GM19025 (cell line): ENCODE measurements around the gene KLF9.
A peak's percentile ranks its signal among the peaks of the same experiment; 100 is the strongest.
"Not testable (repeated sequence)": the region's sequence is repeated elsewhere in the genome, so short reads cannot be mapped to it uniquely, and the experiment has no call there.

Experiments
- ATAC-seq: cut with Tn5 transposase; IDR thresholded peaks from one replicate; pipeline ENCODE4 v1.9.1; 2021; ENCODE audit warnings: mild to moderate bottlenecking, low read depth, moderate library complexity; ENCODE audit not compliant: unreplicated experiment

The KLF9 gene

DNA sequence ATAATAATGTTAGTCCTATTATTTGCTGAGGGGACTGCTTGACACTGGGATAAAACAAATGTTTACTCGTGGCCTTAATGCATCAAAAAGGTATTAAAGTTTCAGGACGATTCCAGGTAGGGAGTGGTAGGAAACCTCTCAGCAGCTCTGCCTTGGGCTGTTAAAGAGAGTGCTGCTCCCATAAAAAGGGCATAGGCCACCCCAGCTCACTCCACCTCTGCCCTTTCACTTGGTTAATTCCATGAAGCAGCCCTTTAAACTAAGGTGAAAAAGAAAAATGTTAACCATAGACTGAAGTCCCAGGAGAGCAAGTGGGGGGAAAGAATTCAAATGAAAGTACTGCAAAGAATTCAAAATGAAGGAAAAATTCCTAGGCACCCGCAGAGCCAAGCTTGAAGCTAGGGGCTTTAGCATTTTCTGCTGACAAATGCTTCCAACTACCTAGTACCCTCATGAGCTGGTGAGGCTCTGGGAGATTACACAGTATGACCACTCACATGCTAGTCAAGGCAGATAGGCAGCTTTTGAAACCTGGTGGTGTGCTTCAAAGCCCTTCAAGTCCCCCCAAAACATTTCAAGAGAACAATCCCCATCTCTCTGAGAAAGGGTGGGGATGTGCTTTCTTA is 8.5 kb downstream of the KLF9 start:
- ATAC-seq: no peak

DNA sequence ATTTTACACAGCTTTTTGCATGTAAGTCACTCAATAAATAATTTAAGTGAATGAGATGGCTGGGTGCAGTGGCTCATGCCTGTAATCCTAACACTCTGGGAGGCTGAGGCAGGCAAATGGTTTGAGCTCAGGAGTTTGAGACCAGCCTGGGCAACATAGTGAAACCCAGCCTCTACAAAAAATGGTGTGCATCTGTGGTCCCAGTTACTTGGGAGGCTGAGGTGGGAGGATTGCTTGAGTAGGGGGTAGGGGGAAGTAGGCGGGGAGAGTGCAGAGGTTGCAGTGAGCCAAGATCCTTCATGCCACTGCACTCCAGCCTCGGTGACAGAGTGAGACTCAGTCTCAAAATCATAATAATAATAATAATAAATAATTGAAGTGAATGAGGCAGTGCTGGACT is 10.2 kb downstream of the KLF9 start:
- ATAC-seq: no peak

DNA sequence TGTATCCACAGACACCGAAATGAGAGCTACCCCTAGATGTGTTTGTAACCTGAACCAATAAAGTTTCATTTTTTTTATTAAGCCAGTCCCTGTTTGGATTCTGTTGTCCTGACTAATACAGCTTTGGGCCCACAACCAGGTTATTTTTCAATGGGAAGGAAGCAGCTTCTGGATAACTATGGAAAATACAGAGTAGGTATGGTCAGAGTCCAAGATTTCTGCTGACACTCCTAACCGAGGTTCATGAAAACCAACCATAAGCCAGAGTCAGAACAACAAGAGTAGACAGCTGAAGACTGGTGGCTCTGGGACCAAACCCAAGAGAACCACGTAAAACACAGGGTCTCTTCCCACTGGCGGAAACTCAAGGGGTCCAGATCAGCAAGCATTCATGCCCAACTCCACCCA is 10.8 kb downstream of the KLF9 start:
- ATAC-seq: no peak

DNA sequence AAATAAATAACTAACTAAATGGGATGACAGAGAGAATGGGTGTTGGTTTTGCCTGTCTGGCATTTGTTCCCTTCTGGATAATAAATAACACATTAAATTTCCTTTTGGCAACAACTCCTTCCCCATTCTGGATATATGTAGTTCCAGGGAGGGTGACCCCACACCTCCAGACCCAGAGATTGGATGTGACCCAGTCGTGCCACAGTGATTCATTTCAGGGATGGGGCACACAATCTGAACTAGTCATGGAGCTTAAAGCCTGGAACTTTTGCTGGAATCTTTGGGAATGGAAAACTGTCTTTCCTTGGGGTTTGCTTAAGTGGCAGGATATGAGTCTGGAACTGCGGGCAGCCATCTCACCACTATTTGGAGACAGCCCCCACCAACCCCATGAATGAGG is 11.3 kb downstream of the KLF9 start:
- ATAC-seq: no peak

DNA sequence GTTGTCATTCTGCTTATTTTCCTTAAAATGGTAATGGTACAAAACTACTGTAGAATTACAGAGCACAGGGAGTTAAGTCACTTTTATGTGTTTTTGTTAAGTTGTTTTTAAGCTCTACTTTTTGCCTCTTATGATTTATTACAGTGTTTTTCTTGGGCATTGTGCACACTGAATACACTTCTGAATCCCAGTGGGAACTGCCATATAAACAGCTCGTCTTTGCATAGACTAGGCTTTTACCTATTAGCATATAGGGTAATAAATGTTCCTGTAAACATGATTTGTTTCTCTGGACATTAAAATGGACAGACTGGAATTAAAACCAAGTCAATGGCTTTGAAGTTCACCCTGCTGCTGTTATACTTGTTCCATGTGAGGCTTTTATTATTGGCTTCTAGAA is 12.2 kb downstream of the KLF9 start:
- ATAC-seq: no peak

DNA sequence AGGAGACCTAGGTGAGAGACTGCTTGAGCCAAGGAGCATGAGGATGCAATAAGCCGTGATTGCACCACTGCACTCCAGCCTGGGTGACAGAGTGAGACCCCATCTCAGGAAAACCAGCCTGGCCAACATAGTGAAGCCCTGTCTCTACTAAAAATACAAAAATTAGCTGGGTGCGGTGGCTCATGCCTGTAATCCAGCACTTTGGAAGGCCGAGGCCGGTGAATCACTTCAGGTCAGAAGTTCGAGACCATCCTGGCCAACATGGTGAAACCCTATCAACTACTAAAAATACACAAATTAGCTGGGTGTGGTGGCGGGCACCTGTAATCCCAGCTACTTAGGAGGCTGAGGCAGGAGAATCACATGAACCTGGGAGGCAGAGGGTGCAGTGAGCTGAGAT is 13.2 kb downstream of the KLF9 start:
- ATAC-seq: not testable (repeated sequence)

DNA sequence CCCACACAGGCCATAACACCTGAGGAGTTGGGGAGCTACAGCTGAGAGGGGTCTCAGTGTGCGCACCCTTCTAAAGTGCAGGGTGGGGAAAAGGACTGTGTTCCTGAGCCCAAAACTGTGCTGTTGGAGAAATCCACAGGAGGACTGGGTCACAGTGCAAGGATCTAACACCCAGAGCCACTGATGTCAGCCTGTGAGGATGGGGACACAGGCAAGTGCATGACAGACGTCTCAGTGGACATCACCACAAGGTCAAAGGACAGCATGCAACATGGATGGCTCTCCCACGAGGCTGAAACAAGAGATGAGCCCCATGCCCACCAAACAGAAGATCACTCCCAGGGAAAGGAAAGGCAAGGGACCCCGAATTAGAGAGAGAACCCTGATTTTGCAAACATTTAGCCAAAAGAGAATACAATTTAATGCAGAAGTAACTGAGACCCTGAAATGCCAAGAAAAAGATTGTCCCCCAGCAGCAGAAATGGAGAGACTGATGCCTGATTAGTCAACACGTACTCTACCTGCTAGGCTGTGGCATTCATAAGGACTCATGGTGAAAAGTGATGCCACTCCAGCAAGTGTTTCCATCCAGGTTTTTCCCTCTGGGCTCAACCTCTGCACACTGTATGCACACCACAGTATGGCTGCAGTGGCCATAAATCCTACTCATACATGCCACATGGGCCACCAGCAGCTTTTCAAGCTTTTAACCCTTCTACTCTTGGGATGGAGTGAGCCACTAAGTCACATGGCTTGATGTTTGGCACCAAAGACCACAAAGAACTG is 14.2 kb downstream of the KLF9 start:
- no peak for ATAC-seq

DNA sequence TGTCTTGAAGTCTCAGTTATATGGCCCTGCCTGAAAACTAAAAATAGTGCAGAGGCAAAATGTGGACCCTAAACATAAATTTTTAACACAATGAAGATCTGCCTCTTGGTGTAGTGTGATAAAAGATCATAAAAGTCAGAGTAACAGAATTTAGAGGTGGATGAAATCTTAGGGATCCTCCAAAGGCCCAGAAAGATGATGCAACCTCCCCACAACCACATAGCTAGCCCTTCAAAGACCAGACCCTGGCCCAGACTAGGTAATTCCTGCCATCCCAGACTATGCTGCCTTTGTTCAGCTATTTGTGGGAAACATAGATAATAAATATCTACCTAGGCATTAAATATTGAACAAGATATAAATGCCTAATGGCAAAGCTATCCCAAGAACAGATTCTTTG is 15.3 kb downstream of the KLF9 start:
- ATAC-seq: no peak

DNA sequence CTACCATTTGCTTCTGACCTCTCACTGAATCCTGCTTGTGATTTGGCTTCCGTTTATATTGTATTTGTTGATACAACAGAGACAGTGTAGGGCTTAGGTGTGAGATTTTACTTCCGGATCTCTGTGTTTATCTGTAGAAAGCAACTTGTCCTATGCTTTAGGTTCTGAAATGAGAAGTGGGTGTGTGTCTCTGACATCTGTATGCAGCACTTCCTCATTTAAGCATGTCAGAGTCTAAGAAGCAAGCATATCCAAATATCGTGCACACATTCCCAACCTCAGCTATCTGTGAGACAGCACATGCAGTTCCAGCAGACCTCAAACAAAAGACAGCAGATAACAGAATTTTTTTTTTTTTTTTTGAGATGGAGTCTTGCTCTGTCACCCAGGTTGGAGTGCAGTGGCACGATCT is 16.3 kb downstream of the KLF9 start:
- peak; percentile 98 for ATAC-seq

DNA sequence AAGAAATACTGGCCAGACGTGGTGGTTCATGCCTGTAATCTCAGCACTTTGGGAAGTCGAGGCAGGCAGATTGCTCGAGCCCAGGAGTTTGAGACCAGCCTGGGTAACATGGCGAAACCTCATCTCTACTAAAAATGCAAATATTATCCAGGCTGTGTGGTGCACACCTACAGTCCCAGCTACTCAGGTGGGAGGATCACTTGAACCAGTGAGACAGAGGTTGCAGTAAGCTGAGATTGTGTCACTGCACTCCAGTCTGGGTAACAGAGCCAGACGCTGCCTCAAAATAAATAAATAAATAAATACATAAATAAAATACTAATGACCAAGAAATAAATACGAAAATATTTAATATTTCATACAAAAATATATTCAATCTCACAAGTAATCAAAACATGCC is 18.8 kb downstream of the KLF9 start:
- no peak for ATAC-seq

DNA sequence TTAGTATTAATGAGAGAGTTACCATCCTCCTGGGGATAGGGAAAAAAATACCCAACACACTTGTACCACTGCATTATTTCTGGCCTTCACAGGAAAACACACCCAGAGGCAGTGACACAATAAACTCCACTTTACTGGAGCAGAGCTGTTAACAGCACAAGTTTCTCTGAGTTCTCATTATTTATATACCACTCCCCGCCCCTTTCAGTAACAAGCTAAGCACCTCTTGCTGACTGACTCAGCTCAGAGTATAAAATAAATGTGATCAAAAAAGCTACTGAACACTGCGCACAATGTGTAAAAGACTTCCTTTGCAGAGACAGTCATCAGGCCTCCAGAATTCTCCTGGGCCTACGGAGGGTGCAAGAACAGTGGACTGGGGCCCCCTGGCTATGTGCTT is 21.6 kb downstream of the KLF9 start:
- ATAC-seq: no peak

DNA sequence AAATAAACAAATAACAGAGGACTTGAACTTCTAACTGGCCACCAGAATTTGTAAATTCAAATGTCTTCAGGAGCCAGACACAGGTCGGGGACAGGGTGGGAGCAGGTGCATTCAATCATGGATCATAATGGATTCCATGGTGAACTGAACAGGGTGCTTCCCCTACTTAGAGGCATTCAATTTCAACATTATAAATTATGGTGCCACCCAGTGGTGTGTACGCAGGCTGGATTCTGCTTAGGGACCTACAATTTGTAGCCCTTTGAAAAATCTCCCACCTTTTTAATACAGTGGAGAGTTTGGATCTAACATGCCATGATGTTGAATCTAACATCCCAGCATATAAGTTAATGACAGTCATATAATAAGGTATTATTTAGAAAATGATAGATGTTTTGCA is 22.3 kb downstream of the KLF9 start:
- no peak for ATAC-seq

DNA sequence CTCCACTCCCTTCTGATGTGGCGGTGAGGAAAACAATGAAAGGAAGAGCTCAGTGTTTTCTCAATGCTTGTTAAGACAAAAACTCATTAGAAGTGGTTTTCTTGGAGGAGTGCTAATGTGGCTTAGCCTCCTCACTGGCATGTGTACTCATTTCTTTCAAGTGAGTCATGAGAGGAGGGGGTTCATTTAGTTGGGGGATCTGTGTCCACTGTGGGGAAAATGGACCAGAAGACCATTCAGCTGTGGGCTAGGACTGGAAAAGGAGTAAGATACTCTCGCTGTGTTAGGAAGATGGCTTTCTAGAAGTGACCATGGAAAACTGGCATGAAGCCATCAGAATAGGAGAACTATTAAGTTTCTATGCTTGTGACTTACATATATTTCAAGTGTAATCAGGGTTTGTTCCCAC is 23.5 kb downstream of the KLF9 start:
- no peak for ATAC-seq

DNA sequence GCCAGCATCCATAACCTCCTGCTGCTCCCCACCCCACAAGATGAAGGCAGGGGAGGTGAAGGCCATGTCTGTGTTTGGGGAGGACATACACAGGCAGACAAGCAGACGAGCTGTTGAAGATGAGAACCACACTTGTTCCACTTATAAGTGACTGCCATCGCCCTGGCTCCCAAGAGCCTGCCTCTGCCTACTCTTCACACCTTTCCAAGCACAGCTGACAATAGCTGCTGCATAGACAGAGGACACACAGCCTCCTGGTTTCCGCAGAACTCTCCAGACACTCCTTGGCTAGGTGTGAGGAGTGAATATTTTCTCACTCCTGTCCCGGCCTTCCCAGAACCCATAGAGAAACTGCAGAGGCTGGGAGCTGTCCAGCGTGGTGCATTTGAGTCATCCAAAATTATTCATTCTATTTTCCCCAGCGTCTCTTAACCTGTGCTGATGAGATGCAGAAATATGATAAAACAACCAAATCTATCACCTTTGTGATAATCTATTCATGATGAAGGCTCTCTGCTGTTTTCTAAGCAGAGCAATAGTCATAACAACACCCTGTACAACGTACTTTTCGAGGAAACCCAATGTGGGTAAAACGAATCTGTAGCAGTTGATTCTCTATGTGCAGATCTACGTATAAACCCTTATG is 24.7 kb downstream of the KLF9 start:
- ATAC-seq: no peak

DNA sequence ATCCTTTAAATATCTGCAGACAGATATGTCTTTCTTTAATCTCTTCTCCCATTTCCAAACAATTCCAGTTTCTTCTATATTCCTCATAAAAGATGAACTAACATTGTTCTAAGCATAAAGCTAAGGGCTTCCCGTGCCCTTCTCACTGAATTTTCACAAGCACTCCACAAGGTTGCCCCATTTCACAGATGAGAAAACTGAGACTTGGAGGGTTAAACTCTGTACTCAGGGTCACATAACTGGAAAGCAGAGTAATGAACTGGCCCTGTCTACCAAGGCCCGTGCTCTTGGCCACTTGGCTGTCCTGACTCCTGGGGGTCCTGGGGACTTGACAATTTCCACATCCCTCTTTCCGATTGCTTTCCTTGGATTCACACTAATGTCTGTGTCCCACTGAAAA is 25.3 kb downstream of the KLF9 start:
- ATAC-seq: no peak

DNA sequence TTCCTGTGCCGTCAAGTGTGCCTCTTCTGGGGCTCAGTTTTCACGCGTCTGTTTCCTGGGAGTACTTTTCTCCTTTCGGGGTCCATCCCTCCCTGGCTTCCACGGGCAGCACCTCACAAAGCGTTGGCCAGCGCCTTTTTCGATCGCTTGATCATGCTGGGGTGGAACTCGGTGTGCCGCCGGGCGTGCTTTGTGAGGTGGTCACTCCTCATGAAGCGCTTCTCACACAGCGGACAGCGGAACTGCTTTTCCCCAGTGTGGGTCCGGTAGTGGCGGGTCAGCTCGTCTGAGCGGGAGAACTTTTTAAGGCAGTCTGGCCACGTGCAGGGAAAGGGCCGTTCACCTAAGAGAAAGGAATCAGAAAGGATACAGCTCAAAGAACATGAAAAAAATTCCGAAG is 26.8 kb downstream of the KLF9 start:
- ATAC-seq: no peak

DNA sequence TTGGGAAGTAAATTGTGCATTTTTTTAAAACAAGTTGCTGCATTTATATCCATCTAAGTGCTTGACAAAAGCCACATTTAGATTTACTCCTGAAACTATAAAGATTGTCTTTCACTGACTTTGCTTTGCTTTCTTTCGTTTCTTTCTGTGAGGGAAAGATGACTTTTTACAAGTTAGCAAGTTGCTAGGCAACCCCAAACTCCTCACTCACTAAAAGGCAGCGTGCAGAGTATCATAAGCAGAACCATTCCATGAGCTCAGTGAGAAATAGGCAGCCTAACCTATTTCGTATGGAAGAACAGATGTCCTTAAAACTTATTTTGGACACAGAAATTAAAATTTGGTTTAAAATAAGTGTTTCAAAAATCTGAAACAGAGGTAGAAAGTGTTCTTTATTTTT is 29.0 kb downstream of the KLF9 start:
- ATAC-seq: no peak

DNA sequence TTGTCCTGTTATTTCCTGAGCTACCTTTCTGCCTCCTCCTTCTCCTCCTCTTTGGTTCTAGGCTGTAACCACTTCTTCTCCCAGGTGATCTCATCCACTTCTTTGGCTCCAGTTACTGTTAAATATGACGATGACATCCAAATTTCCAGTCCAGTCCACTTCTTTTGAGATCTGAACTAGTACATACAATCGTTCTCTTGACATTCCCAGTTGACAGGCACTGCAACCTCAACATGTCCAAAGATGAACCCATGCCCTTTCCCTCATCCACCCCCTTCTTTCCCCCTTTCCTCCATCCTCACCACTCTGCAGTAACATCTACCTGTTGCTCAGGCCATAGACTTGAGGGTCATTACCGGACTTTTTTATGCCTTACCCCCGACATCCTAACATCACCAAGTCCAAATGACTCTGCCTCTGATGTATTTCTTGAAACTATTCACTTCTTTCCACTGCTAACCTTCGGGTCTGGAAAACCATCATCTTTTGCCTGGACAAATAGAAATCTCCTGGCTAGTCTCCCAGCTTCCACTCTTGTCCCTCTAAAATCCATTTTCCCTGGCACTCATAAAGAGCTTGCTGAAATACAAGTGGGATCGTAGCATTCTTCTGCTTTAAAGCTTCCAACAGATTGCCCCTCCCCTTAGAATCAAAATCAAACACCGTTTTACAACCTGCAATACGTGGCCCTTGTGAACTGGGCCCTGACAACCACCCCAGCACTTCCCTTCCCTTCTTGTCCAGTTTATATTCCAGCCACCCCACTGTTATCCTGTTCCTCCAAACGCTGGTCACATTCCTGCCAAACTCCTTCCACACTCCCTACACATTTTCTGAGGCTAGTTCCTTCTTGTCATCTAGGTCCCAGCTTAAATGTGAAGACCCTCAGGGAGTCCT is 31.5 kb downstream of the KLF9 start:
- ATAC-seq: no peak

DNA sequence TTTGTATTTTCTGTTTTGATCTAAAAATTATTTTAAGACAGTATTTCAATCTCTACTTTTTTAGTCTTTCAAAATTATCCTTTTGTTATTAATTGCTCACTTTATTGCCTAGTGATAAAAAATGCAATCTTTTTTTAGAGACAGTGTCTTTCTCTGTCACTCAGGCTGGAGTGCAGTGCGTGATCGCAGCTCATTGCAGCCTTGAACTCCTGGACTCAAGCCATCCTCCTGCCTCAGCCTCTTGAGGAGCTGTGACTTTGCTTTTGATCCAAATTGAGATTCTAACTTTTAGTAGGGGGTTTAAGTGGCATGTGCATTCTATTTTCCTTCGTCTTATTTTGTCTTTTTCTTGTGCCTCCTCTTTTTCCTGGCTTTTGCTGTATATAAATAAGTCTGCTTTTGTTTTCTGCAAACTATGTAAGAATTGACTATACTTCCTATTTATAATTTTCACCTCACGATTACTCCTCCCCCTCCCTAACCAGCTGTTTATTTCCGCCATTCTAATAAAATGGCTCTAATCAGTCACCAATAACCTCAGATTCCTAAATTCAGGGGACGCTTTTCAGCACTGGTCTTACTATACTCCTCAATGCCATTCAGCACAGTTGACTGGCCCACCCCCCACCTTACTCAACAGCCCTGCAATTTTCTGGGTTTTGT is 32.3 kb downstream of the KLF9 start:
- ATAC-seq: no peak

DNA sequence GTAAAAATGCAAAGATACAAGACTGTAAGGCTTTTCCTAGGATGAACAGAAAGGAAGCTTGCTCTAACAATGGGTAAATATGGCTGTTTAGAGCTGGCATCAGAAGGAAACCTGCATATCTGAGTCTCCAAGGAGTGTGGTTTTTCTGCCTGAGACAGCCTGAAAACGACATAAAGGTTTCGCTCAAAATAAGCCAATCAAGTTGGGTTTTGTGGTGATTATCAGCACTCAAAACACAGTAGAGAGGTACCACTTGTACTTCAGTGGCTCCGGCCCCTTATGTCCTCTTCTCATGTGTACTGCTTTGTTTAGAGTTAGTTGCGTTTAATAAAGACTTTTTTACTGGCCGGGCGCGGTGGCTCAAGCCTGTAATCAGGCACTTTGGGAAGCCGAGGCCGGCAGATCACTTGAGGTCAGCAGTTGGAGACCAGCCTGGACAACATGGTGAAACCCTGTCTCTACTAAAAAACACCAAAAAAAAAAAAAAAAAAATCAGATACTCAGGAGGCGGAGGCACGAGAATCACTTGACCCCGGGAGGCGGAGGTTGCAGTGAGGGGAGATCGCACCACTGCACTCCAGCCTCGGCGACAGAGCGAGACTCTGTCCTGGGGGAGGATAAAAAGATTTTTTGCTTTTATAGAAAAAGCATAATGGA is 39.4 kb downstream of the KLF9 start:
- ATAC-seq: no peak
